ENCODE measurements around the gene RRP12.
"Not testable (repeated sequence)": the region's sequence is repeated elsewhere in the genome, so short reads cannot be mapped to it uniquely, and the experiment has no call there.

RRP12 gene

GRCh38 chr10:97408496-97408992 is 7.4 kb upstream of the RRP12 start:
- no peak for DNase-seq (ENCODE audit: low read depth in 2 of 2, low spot score in 1 of 2)

- DNase-seq (ENCODE audit: low read depth in 2 of 2, low spot score in 1 of 2) = no peak
These were observed 6.8 kb upstream of the RRP12 start for GRCh38 chr10:97407952-97408248.

GRCh38 chr10:97407211-97407951 is 6.2 kb upstream of the RRP12 start:
- DNase-seq (ENCODE audit: low read depth in 2 of 2, low spot score in 1 of 2) = no peak

GRCh38 chr10:97406483-97406882 is 5.3 kb upstream of the RRP12 start:
- DNase-seq (ENCODE audit: low read depth in 2 of 2, low spot score in 1 of 2) = not testable (repeated sequence)

GRCh38 chr10:97406064-97406463 is 4.9 kb upstream of the RRP12 start:
- DNase-seq (ENCODE audit: low read depth in 2 of 2, low spot score in 1 of 2) = no peak

GRCh38 chr10:97404044-97404443 is 2.9 kb upstream of the RRP12 start:
- no peak for DNase-seq (ENCODE audit: low read depth in 2 of 2, low spot score in 1 of 2)

- no peak for DNase-seq (ENCODE audit: low read depth in 2 of 2, low spot score in 1 of 2)
These were observed 347 bp upstream of the RRP12 start for GRCh38 chr10:97401455-97401919.

GRCh38 chr10:97399843-97400545 is 1.1 kb downstream of the RRP12 start:
- DNase-seq (ENCODE audit: low read depth in 2 of 2, low spot score in 1 of 2) = no peak

GRCh38 chr10:97396056-97396455 is 5.1 kb downstream of the RRP12 start:
- DNase-seq (ENCODE audit: low read depth in 2 of 2, low spot score in 1 of 2) = no peak

GRCh38 chr10:97393034-97393573 is 8.0 kb downstream of the RRP12 start:
- no peak for DNase-seq (ENCODE audit: low read depth in 2 of 2, low spot score in 1 of 2)

- DNase-seq (ENCODE audit: low read depth in 2 of 2, low spot score in 1 of 2) = no peak
These were observed 11.0 kb downstream of the RRP12 start for GRCh38 chr10:97390091-97390490.

- DNase-seq (ENCODE audit: low read depth in 2 of 2, low spot score in 1 of 2) = no peak
These were observed 13.0 kb downstream of the RRP12 start for GRCh38 chr10:97388152-97388551.

GRCh38 chr10:97385565-97385964 is 15.6 kb downstream of the RRP12 start:
- DNase-seq (ENCODE audit: low read depth in 2 of 2, low spot score in 1 of 2) = no peak

GRCh38 chr10:97384641-97385040 is 16.5 kb downstream of the RRP12 start:
- no peak for DNase-seq (ENCODE audit: low read depth in 2 of 2, low spot score in 1 of 2)

- no peak for DNase-seq (ENCODE audit: low read depth in 2 of 2, low spot score in 1 of 2)
These were observed 17.0 kb downstream of the RRP12 start for GRCh38 chr10:97384156-97384555.

- DNase-seq (ENCODE audit: low read depth in 2 of 2, low spot score in 1 of 2) = no peak
These were observed 18.0 kb downstream of the RRP12 start for GRCh38 chr10:97383159-97383558.

- no peak for DNase-seq (ENCODE audit: low read depth in 2 of 2, low spot score in 1 of 2)
These were observed 19.5 kb downstream of the RRP12 start for GRCh38 chr10:97381626-97382025.

GRCh38 chr10:97380516-97380915 is 20.6 kb downstream of the RRP12 start:
- DNase-seq (ENCODE audit: low read depth in 2 of 2, low spot score in 1 of 2) = no peak

GRCh38 chr10:97378933-97379921 is 21.9 kb downstream of the RRP12 start:
- DNase-seq (ENCODE audit: low read depth in 2 of 2, low spot score in 1 of 2) = no peak

- no peak for DNase-seq (ENCODE audit: low read depth in 2 of 2, low spot score in 1 of 2)
These were observed 24.7 kb downstream of the RRP12 start for GRCh38 chr10:97376413-97376812.

GRCh38 chr10:97373456-97373855 is 27.7 kb downstream of the RRP12 start:
- DNase-seq (ENCODE audit: low read depth in 2 of 2, low spot score in 1 of 2) = no peak

All from stimulated activated CD8-positive, alpha-beta memory T cell treated with anti-CD3 and anti-CD28 coated beads, Interleukin-4, amount 100 ng/mL, for 1 hour (primary cell).